ENCODE results near the gene SPSB3.

GRCh38 chr16:1740781-1741490 is 41.4 kb downstream of the SPSB3 start:
- no peak for TF ChIP-seq CTCF (IDR thresholded peaks at IDR 0.05 in 8 of 11, conservative IDR thresholded peaks at IDR 0.05 in 3 of 11)
- peak in 1 of 3 donors; percentile 16 for TF ChIP-seq POLR2AphosphoS5 (IDR thresholded peaks at IDR 0.05)
